Activated T-cell treated with anti-CD3 and anti-CD28 coated beads for 1 hour (primary cell): ENCODE results near the gene MAD2L2.

Source experiments
- DNase-seq: peaks from one replicate; pipeline ENCODE4 v3.0.0-alpha.2; 2020; ENCODE audit warnings: low read depth

Gene MAD2L2

DNA sequence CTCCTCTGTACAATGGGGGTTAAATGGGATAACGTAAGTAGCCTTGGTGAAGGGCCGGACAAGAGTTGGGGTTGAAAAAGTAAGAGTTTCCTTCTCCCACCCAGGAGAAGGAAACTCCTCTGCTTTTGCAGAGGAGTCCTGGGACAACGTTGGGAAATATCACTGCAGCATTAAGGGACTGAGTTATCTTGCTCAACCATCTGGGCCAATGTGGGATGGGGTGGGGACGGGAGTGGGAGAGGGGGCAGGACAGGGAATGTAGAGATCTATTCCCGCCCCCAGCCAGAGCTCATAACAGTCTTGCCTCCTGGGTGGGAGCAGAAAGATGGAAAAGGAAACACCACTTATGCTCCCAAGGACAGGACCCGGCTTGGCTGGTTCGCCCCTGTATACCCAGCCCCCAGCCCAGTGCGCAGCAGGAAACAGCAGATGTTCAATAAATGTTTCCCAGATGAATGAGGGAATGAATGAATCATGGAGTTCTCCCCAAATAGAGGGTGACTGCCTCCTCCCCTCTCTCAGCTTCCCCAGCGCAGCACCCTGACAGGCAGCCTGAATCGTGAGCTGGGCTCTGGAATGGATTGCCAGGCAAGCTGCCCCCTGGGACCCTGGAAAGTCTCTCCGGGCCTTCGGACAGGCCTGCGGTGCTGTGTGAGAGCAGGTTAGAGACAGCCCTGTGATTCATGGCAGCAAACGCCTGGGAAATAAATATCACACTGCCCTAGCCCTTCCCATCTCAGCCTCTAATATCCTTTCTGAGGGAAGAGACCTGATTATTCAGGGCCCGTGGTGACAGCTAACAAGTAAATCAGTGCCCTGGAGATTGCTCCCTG is 51.5 kb downstream of the MAD2L2 start:
- DNase-seq, result no peak

GRCh38 chr1:11628767-11629166 is 52.2 kb downstream of the MAD2L2 start:
- no peak for DNase-seq

GRCh38 chr1:11626551-11626950 is 54.4 kb downstream of the MAD2L2 start:
- no peak for DNase-seq
